Spleen (tissue), 11 donors: ENCODE data around the gene C6orf62. TPM values are rescaled to one million over a fixed set of nuclear protein-coding genes. Genes with fewer than 3 reads are reported as not detected.
"Not testable (repeated sequence)": the region's sequence is repeated elsewhere in the genome, so short reads cannot be mapped to it uniquely, and the experiment has no call there.

Experiments
- DNase-seq: peaks from one replicate; pipeline ENCODE4 v3.0.0-alpha.2; 2020
- H3K27ac ChIP-seq, 8 donors: fragments of 200-600 bp; sonication (generic) in 7 of 8; 1 replicate in 4 of 8; 2 replicates in 4 of 8; pipeline versions ENCODE4 v1.5.0 to v1.8.0; 2016 to 2021; ENCODE audit warnings: inconsistent platforms in 4 of 8, mild to moderate bottlenecking in 4 of 8, moderate library complexity in 1 of 8
- H3K27me3 ChIP-seq, 7 donors: fragments of 200-600 bp; sonication (generic) in 6 of 7; replicated peaks in 1 of 7; 1 replicate in 4 of 7; 2 replicates in 3 of 7; pipeline versions ENCODE4 v1.5.0 to v1.8.0; 2016 to 2021; ENCODE audit warnings: inconsistent platforms in 3 of 7, mild to moderate bottlenecking in 1 of 7
- H3K36me3 ChIP-seq, 6 donors: fragments of 200-600 bp; sonication (generic) in 5 of 6; 1 replicate in 4 of 6; 2 replicates in 2 of 6; pipeline versions ENCODE4 v1.5.0 to v1.8.0; 2016 to 2021; ENCODE audit warnings: inconsistent platforms in 2 of 6
- H3K4me1 ChIP-seq, 6 donors: fragments of 200-600 bp; sonication (generic) in 5 of 6; 1 replicate in 3 of 6; 2 replicates in 3 of 6; pipeline versions ENCODE4 v1.5.0 to v1.8.0; 2016 to 2021; ENCODE audit warnings: inconsistent platforms in 3 of 6
- H3K4me3 ChIP-seq, 8 donors: fragments of 200-600 bp; sonication (generic) in 7 of 8; 1 replicate in 4 of 8; 2 replicates in 4 of 8; pipeline versions ENCODE4 v1.5.0 to v1.8.0; 2016 to 2021; ENCODE audit warnings: inconsistent platforms in 4 of 8, mild to moderate bottlenecking in 4 of 8, moderate library complexity in 2 of 8
- H3K9me3 ChIP-seq, 8 donors: fragments of 200-600 bp; sonication (generic) in 7 of 8; 1 replicate in 4 of 8; 2 replicates in 4 of 8; pipeline versions ENCODE4 v1.5.0 to v1.8.0; 2016 to 2021; ENCODE audit warnings: inconsistent platforms in 4 of 8
- POLR2A ChIP-seq, 3 donors: fragments of 450-650 bp; IDR thresholded peaks; one replicate each; pipeline ENCODE4 v1.5.1; 2017; ENCODE audit warnings: antibody characterized with exemption in 3 of 3, mild to moderate bottlenecking in 1 of 3
- POLR2AphosphoS5 ChIP-seq, 3 donors: sonication (generic); formaldehyde crosslinking; IDR thresholded peaks; one replicate each; pipeline ENCODE4 v1.5.1; 2017; ENCODE audit warnings: antibody characterized with exemption in 3 of 3
- WGBS, 5 donors: extraction: QIAGEN DNeasy Blood & Tissue Kit in 3 of 5; methylation state at CpG; one replicate each; pipeline versions ENCODE4 v1.1.5 to v1.1.7; 2013 to 2018; 5-methylcytosine and 5-hydroxymethylcytosine counted together
- intact Hi-C: fragments of 100-400 bp; cut with DNase I; formaldehyde crosslinking; loops from one replicate; pipeline ENCODE4 v1.15.0; 2023; ENCODE audit warnings: low total_unique reads
- polyA plus RNA-seq, 3 donors: library from polyadenylated mRNA; stranded (reverse); fragments of 200-250 nt; gene quantifications; one replicate each; pipeline ENCODE4 v1.2.1, GENCODE V29; 2013
- total RNA-seq, 7 donors: library from RNA; depleted of rRNA in 3 of 7; stranded (reverse); fragments of >200 nt in 3 of 7; fragmentation: NEBNext Ultra II Directional in 4 of 7; extraction: Animal tissue kit (Norgen Biotek cat#: 25700) in 4 of 7; gene quantifications; one replicate each; pipeline versions ENCODE4 v1.1.0 to v1.2.1, GENCODE V29; 2016 to 2021
- TF ChIP-seq, protein P1 (sequence below), 11 experiments: fragments of 200-600 bp in 7 of 11; fragments of 450-650 bp in 4 of 11; sonication (generic) in 4 of 11; IDR thresholded peaks in 8 of 11; conservative IDR thresholded peaks in 3 of 11; 1 replicate in 7 of 11; 2 replicates in 4 of 11; pipeline versions ENCODE4 v1.4.0 to v1.8.0; 2016 to 2021; ENCODE audit warnings: antibody characterized with exemption in 11 of 11, inconsistent platforms in 4 of 11, mild to moderate bottlenecking in 1 of 11
- donor health status: healthy with polysubstance abuse.
- donor health status: DM: no; HTN: no; CAD: no; lungs with moderate emphysema.
- donor health status: DM: no; HTN: no; CAD: no.
- donor health status: Bipolar disorder and iron deficiency.
- donor health status: healthy.
- donor health status: DM: no; HTN: no; CAD: no.
- donor health status: DM: yes; HTN: yes; CAD: no.

Gene C6orf62
- total and polyA plus RNA-seq, 10 donors: 75.5 to 193 (median 136) TPM

DNA sequence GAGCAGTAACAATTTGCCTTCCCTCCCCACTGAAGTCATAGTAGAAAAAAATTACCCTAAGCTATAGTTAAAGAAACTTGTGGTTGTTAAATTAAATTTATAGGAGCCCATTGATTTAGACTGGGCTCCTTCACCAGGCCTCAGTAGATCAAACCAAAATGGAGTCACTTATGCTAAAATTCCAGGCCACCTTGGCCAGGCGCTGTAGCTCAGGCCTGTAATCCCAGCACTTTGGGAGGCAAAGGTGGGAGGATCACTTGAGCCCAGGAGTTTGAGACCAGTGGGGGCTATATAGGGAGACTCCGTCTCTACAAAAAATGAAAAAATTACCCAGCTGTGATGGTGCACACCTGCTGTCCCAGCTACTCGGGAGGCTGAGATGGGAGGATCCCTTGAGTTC lies 40.8 kb upstream of the C6orf62 start:
- intact Hi-C loops: no loop called here
- no peak for DNase-seq
- H3K9me3 ChIP-seq: no peaks in the 10 kb centered on the region
- no peaks in the 10 kb centered on the region for H3K36me3 ChIP-seq
- peaks cover 0 to 4% (median 0%) of the 10 kb centered on the region in 6 donors for H3K4me1 ChIP-seq
- WGBS, 5 donors: 89 to 98% (median 95%) methylated on average over 3 of the region's 3 CpGs
- TF ChIP-seq POLR2A (IDR thresholded peaks at IDR 0.05) (no peak), POLR2AphosphoS5 (IDR thresholded peaks at IDR 0.05) (no peak)
- TF ChIP-seq, protein P1, sequence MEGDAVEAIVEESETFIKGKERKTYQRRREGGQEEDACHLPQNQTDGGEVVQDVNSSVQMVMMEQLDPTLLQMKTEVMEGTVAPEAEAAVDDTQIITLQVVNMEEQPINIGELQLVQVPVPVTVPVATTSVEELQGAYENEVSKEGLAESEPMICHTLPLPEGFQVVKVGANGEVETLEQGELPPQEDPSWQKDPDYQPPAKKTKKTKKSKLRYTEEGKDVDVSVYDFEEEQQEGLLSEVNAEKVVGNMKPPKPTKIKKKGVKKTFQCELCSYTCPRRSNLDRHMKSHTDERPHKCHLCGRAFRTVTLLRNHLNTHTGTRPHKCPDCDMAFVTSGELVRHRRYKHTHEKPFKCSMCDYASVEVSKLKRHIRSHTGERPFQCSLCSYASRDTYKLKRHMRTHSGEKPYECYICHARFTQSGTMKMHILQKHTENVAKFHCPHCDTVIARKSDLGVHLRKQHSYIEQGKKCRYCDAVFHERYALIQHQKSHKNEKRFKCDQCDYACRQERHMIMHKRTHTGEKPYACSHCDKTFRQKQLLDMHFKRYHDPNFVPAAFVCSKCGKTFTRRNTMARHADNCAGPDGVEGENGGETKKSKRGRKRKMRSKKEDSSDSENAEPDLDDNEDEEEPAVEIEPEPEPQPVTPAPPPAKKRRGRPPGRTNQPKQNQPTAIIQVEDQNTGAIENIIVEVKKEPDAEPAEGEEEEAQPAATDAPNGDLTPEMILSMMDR (IDR thresholded peaks at IDR 0.05 in 8 of 11, conservative IDR thresholded peaks at IDR 0.05 in 3 of 11): no peak
- H3K4me3 ChIP-seq: no peak overlapping the region
- no peaks in the 10 kb centered on the region for H3K27me3 ChIP-seq
- H3K27ac ChIP-seq: no peak overlapping the region

DNA sequence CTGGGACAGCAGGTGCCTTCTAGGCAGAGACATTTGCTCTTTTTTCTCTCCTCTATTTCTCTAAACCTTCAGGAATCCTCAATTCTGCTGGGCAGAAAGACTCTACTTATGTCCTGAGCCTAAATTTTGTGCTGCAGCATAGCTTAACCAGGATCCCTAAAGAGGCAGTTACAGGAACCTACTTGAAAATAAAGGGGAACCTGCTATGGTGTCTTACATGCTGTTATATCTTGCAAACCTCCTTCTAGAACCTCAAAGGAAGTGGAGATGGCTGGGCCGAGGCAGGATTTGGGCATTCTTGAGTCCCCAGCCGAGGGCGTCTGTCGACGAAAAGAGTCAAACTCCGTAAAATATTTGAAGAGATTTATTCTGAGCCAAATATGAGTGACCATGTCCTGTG lies 38.7 kb upstream of the C6orf62 start:
- H3K9me3 ChIP-seq: no peaks in the 10 kb centered on the region
- H3K27me3 ChIP-seq: no peaks in the 10 kb centered on the region
- no peak overlapping the region for H3K4me3 ChIP-seq
- H3K4me1 ChIP-seq: peaks cover 0 to 4% (median 0%) of the 10 kb centered on the region in 6 donors
- H3K27ac ChIP-seq: peak overlapping the region in 5 of 8 donors; percentile 15 to 51 (median 29)
- no peak for DNase-seq
- 71 to 85% (median 80%) methylated on average over 6 of the region's 6 CpGs for WGBS, 5 donors
- intact Hi-C loops: no loop called here
- TF ChIP-seq POLR2AphosphoS5 (IDR thresholded peaks at IDR 0.05): no peak
- TF ChIP-seq POLR2A (IDR thresholded peaks at IDR 0.05): no peak
- TF ChIP-seq, protein P1 (IDR thresholded peaks at IDR 0.05 in 8 of 11, conservative IDR thresholded peaks at IDR 0.05 in 3 of 11): no peak
- no peaks in the 10 kb centered on the region for H3K36me3 ChIP-seq

DNA sequence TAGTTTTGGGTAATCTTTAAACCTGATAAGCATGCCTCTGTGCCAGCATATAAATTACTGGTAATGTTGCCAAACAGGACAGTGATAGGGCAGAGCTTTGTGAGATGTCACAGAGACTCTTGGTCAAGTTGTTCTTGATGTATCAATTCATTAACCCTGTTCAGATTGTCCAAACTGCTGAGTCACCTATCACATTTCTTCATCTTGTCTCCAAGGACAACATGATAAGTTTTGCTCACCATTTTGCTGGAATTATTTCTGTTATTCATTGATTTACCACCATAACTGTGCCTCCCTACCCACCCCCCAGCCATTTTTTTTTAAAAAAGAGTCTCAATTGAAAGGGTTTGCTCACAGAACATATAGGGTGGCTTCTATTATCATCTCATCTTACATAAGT lies 36.3 kb upstream of the C6orf62 start:
- Histone ChIP-seq H3K27me3 (no peaks in the 10 kb centered on the region), H3K4me1 (peaks cover 0 to 4% (median 0%) of the 10 kb centered on the region in 6 donors), H3K36me3 (no peaks in the 10 kb centered on the region), H3K9me3 (no peaks in the 10 kb centered on the region), H3K27ac (no peak overlapping the region), H3K4me3 (no peak overlapping the region)
- intact Hi-C loops: no loop called here
- no peak for DNase-seq
- TF ChIP-seq POLR2AphosphoS5 (IDR thresholded peaks at IDR 0.05): no peak
- TF ChIP-seq POLR2A (IDR thresholded peaks at IDR 0.05): no peak
- TF ChIP-seq, protein P1 (IDR thresholded peaks at IDR 0.05 in 8 of 11, conservative IDR thresholded peaks at IDR 0.05 in 3 of 11): no peak

DNA sequence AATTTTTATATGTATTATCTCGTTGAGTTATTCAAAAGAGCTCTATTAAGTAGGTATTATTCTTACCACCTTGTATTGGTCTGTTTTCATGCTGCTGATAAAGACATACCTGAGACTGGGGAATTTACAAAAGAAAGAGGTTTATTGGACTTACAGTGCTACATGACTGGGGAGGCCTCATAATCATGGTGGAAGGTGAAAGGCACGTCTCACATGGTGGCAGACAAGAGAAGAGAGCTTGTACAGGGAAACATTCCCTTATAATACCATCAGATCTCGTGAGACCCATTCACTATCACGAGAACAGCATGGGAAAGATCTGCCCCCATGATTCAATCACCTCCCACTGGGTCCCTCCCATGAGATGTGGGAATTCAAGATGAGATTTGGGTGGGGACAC lies 35.4 kb upstream of the C6orf62 start:
- intact Hi-C loops: not testable (repeated sequence)

DNA sequence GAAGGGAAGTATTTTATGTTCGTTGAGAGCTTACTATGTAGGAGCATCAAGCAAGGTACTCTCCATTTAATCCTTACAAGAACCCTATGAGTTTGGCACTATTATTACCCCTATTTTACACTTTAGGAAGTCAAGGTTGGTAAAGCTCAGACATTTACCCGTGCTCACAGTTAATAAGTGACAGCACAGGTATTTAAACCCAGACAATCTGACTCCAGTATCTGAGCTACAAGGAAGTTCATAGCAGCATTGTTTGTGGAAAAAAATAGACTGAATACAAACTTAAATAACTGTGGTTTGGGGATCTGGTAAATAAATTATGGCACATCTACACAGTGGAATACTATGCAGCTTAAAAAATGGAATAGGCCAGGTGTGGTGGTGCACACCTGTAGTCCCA lies 34.6 kb upstream of the C6orf62 start:
- 69 to 94% (median 85%) methylated on average over 2 of the region's 2 CpGs for WGBS, 5 donors
- no peak overlapping the region for H3K27ac ChIP-seq

More for the DNA sequence above, 35.4 kb upstream of the C6orf62 start:
- H3K27me3 ChIP-seq, DNase-seq, H3K36me3 ChIP-seq, H3K9me3 ChIP-seq, H3K4me3 ChIP-seq, H3K27ac ChIP-seq: not testable (repeated sequence)
- peaks cover 0 to 12% (median 0%) of the 10 kb centered on the region in 6 donors for H3K4me1 ChIP-seq
- 82 to 92% (median 88%) methylated on average over 4 of the region's 4 CpGs for WGBS, 5 donors

More for the DNA sequence above, 34.6 kb upstream of the C6orf62 start:
- no peaks in the 10 kb centered on the region for H3K36me3 ChIP-seq
- DNase-seq: no peak
- peaks cover 0 to 18% (median 1%) of the 10 kb centered on the region in 6 donors for H3K4me1 ChIP-seq
- intact Hi-C loops: no loop called here
- no peaks in the 10 kb centered on the region for H3K9me3 ChIP-seq
- no peak overlapping the region for H3K4me3 ChIP-seq
- H3K27me3 ChIP-seq: no peaks in the 10 kb centered on the region
- no peak for TF ChIP-seq POLR2AphosphoS5 (IDR thresholded peaks at IDR 0.05)
- TF ChIP-seq POLR2A (IDR thresholded peaks at IDR 0.05): no peak
- TF ChIP-seq, protein P1 (IDR thresholded peaks at IDR 0.05 in 8 of 11, conservative IDR thresholded peaks at IDR 0.05 in 3 of 11): no peak
